HepG2 (cell line): ENCODE results near the gene RAET1E. TPM values are rescaled to one million over a fixed set of nuclear protein-coding genes. Genes with fewer than 3 reads are reported as not detected.

Experiments
- ATAC-seq: fragments of 200-7000 bp; cut with Tn5 transposase; 3 replicates; pipeline ENCODE4 v1.9.1; 2020; ENCODE audit warnings: mild to moderate bottlenecking, moderate library complexity
- BruUV-seq: library from RNA; stranded (reverse); fragments of 400-500 nt; replicated peaks from 2 replicates; lab custom pipeline; 2021; lab: Mats Ljungman, UMichigan
- CTCF ChIA-PET: fragments of 300-600 bp; formaldehyde crosslinking; extraction: SDS; loops from one replicate; lab custom pipeline; 2021; ENCODE audit warnings: low total read pairs, inconsistent platforms, low intra/inter-chr PET ratio; lab: Yijun Ruan, JAX
- POLR2A ChIA-PET: fragments of 350-600 bp; sonication (Branson Sonifier 250); formaldehyde crosslinking; loops from one replicate; lab custom pipeline; 2020; ENCODE audit warnings: antibody characterized with exemption, inconsistent platforms; lab: Yijun Ruan, JAX
- DNase-seq: peaks from one replicate; pipeline ENCODE4 v3.0.0-alpha.2; 2015; ENCODE audit warnings: low spot score
- FAIRE-seq: peaks from 3 replicates; lab custom pipeline; 2011; peaks lifted over from hg19 to GRCh38; lab: Jason Lieb, UNC
- H2AFZ ChIP-seq: one replicate; pipeline ENCODE4 v1.6.1; 2011; ENCODE audit warnings: low read length, inconsistent platforms
- H3K27ac ChIP-seq: fragments of 300-600 bp; 3 replicates; pipeline ENCODE4 v1.8.0; 2011; ENCODE audit warnings: mixed run types, mild to moderate bottlenecking, mixed read lengths, low read length, inconsistent platforms; ENCODE audit not compliant: insufficient read depth; ENCODE audit errors: extremely low read length
- H3K27me3 ChIP-seq, 2 experiments: fragments of 200-600 bp in 1 of 2; 2 replicates in 1 of 2; 3 replicates in 1 of 2; pipeline versions ENCODE4 v1.6.0 to v1.8.0; 2011; ENCODE audit warnings: low read length in 2 of 2, mild to moderate bottlenecking in 2 of 2, moderate library complexity in 2 of 2, inconsistent platforms in 1 of 2; ENCODE audit not compliant: insufficient read depth in 2 of 2, control insufficient read depth in 1 of 2
- H3K36me3 ChIP-seq, 2 experiments: fragments of 200-600 bp in 1 of 2; replicated peaks in 1 of 2; 2 replicates in 1 of 2; 3 replicates in 1 of 2; pipeline versions ENCODE4 v1.5.1 to v1.8.0; 2011; ENCODE audit warnings: low read length in 2 of 2, inconsistent platforms in 1 of 2; ENCODE audit not compliant: insufficient read depth in 2 of 2, control insufficient read depth in 1 of 2
- H3K4me1 ChIP-seq: 2 replicates; pipeline ENCODE4 v1.5.1; 2012; ENCODE audit warnings: low read length, inconsistent platforms; ENCODE audit not compliant: insufficient read depth
- H3K4me2 ChIP-seq: 2 replicates; pipeline ENCODE4 v1.6.0; 2011; ENCODE audit warnings: low read depth, low read length, inconsistent platforms
- H3K4me3 ChIP-seq, 3 experiments: fragments of 200-600 bp in 1 of 3; sonication (generic), shearing (Covaris generic) in 1 of 3; replicated peaks in 1 of 3; 2 replicates each; pipeline ENCODE4 v1.5.1; 2011 to 2016; ENCODE audit warnings: low read length in 3 of 3, inconsistent platforms in 2 of 3, low read depth in 2 of 3, mild to moderate bottlenecking in 2 of 3, control low read depth in 1 of 3, mixed read lengths in 1 of 3; ENCODE audit not compliant: insufficient read depth in 1 of 3
- H3K79me2 ChIP-seq: one replicate; pipeline ENCODE4 v1.6.1; 2011; ENCODE audit warnings: low read length, inconsistent platforms; ENCODE audit not compliant: insufficient read depth
- H3K9ac ChIP-seq: 2 replicates; pipeline ENCODE4 v1.6.0; 2011; ENCODE audit warnings: mild to moderate bottlenecking, low read depth, low read length, inconsistent platforms; ENCODE audit not compliant: insufficient read depth
- H3K9me3 ChIP-seq: 2 replicates; pipeline ENCODE4 v1.5.1; 2012; ENCODE audit warnings: mild to moderate bottlenecking, low read length
- H4K20me1 ChIP-seq: 2 replicates; pipeline ENCODE4 v1.6.0; 2011; ENCODE audit warnings: inconsistent platforms, mild to moderate bottlenecking, low read length, moderate library complexity; ENCODE audit not compliant: insufficient read depth
- ATRX ChIP-seq: sonication (generic); formaldehyde crosslinking; IDR thresholded peaks from 2 replicates; pipeline ENCODE4 v1.4.0; 2020; ENCODE audit warnings: missing genetic modification reagents, borderline replicate concordance
- HNRNPLL ChIP-seq: fragments of 200-400 bp; formaldehyde crosslinking; IDR thresholded peaks from 2 replicates; pipeline ENCODE4 v1.6.1; 2017; ENCODE audit warnings: mild to moderate bottlenecking, low read depth, low read length; ENCODE audit not compliant: poor library complexity, severe bottlenecking
- KDM3A ChIP-seq: IDR thresholded peaks from 2 replicates; pipeline ENCODE4 v1.6.1; 2018; ENCODE audit warnings: low read depth, missing compliant biosample characterization
- MATR3 ChIP-seq: sonication (generic); formaldehyde crosslinking; IDR thresholded peaks from 2 replicates; pipeline ENCODE4 v1.4.0; 2020; ENCODE audit warnings: missing genetic modification reagents
- NFIB ChIP-seq: sonication (generic); formaldehyde crosslinking; IDR thresholded peaks from 2 replicates; pipeline ENCODE4 v1.9.0; 2021; ENCODE audit warnings: missing genetic modification reagents, mild to moderate bottlenecking, borderline replicate concordance
- NKX3-1 ChIP-seq: sonication (generic); formaldehyde crosslinking; IDR thresholded peaks from 2 replicates; pipeline ENCODE4 v1.5.0; 2020; ENCODE audit warnings: missing genetic modification reagents
- ZFP36L1 ChIP-seq: sonication (generic); formaldehyde crosslinking; IDR thresholded peaks from 2 replicates; pipeline ENCODE4 v1.8.0; 2022; ENCODE audit warnings: mild to moderate bottlenecking, missing genetic modification reagents, moderate library complexity
- ZNF121 ChIP-seq: sonication (generic); formaldehyde crosslinking; IDR thresholded peaks from 2 replicates; pipeline ENCODE4 v1.5.0; 2020; ENCODE audit warnings: mild to moderate bottlenecking, missing genetic modification reagents
- ZNF24 ChIP-seq: fragments of 450-650 bp; IDR thresholded peaks from 2 replicates; pipeline ENCODE4 v1.6.1; 2017; ENCODE audit warnings: antibody characterized with exemption, mild to moderate bottlenecking
- ZNF468 ChIP-seq: sonication (generic); formaldehyde crosslinking; IDR thresholded peaks from 2 replicates; pipeline ENCODE4 v1.8.0; 2022; ENCODE audit warnings: mild to moderate bottlenecking, moderate library complexity, missing genetic modification reagents
- ZNF557 ChIP-seq: sonication (generic); formaldehyde crosslinking; IDR thresholded peaks from 2 replicates; pipeline ENCODE4 v1.4.0; 2020; ENCODE audit warnings: missing genetic modification reagents
- ZNF776 ChIP-seq: sonication (generic); formaldehyde crosslinking; IDR thresholded peaks from 2 replicates; pipeline ENCODE4 v1.4.0; 2020; ENCODE audit warnings: mild to moderate bottlenecking, missing genetic modification reagents
- ZNF816 ChIP-seq: sonication (generic); formaldehyde crosslinking; IDR thresholded peaks from 2 replicates; pipeline ENCODE4 v1.8.0; 2022; ENCODE audit warnings: missing genetic modification reagents, mild to moderate bottlenecking, borderline replicate concordance
- WGBS: methylation state at CpG from one replicate; pipeline ENCODE4 v1.1.6; 2017; ENCODE audit warnings: low lambda C conversion rate; 5-methylcytosine and 5-hydroxymethylcytosine counted together
- in situ Hi-C: cut with HindIII; loops from 2 replicates; pipeline ENCODE4 v1.10.0; 2017; ENCODE audit warnings: low pct_unique_long_range_greater_than_20kb; ENCODE audit not compliant: extremely low pct_ligation_motif_present
- intact Hi-C: fragments of 100-400 bp; cut with micrococcal nuclease; formaldehyde crosslinking; loops from one replicate; pipeline ENCODE4 v1.10.0; 2022; ENCODE audit not compliant: unreplicated experiment
- polyA plus RNA-seq, 8 experiments: library from polyadenylated mRNA; depleted of rRNA in 3 of 8; stranded (reverse) in 7 of 8; unstranded in 1 of 8; fragments of >200 nt; fragmentation: Illumina TruSeq in 4 of 8; extraction: Trizol in 4 of 8; gene quantifications; 2 replicates each; pipeline versions ENCODE4 v1.2.1 to v1.2.3, GENCODE V29; 2011 to 2016; ENCODE audit warnings: low read depth in 4 of 8, missing spikeins in 1 of 8, mixed read lengths in 1 of 8; ENCODE audit not compliant: insufficient read depth in 1 of 8
- total RNA-seq, 5 experiments: library from RNA; depleted of rRNA; stranded (reverse); fragments of >200 nt; fragmentation: Illumina TruSeq; extraction: Trizol; gene quantifications; 2 replicates each; pipeline ENCODE4 v1.2.3, GENCODE V29; 2016; ENCODE audit warnings: low read depth in 1 of 5
- TF ChIP-seq, protein P1 (sequence below): IDR thresholded peaks from 2 replicates; pipeline ENCODE4 v1.6.1; 2016; ENCODE audit warnings: mild to moderate bottlenecking, missing biosample characterization, missing genetic modification reagents
- TF ChIP-seq, protein P2 (sequence below): sonication (generic); formaldehyde crosslinking; IDR thresholded peaks from 2 replicates; pipeline ENCODE4 v1.5.0; 2020; ENCODE audit warnings: missing genetic modification reagents
- TF ChIP-seq, protein P3 (sequence below): sonication (generic); formaldehyde crosslinking; conservative IDR thresholded peaks from 2 replicates; pipeline ENCODE4 v1.8.1; 2023; ENCODE audit warnings: missing genetic modification reagents
- TF ChIP-seq, protein P4 (sequence below): sonication (generic); formaldehyde crosslinking; IDR thresholded peaks from 2 replicates; pipeline ENCODE4 v1.4.0; 2020; ENCODE audit warnings: missing genetic modification reagents, mild to moderate bottlenecking, borderline replicate concordance

Gene RAET1E
- total and polyA plus RNA-seq, 2 of the 13 experiments (the other 11 are each of a cell fraction or from before 2014, with no cell fraction given) = not detected

DNA sequence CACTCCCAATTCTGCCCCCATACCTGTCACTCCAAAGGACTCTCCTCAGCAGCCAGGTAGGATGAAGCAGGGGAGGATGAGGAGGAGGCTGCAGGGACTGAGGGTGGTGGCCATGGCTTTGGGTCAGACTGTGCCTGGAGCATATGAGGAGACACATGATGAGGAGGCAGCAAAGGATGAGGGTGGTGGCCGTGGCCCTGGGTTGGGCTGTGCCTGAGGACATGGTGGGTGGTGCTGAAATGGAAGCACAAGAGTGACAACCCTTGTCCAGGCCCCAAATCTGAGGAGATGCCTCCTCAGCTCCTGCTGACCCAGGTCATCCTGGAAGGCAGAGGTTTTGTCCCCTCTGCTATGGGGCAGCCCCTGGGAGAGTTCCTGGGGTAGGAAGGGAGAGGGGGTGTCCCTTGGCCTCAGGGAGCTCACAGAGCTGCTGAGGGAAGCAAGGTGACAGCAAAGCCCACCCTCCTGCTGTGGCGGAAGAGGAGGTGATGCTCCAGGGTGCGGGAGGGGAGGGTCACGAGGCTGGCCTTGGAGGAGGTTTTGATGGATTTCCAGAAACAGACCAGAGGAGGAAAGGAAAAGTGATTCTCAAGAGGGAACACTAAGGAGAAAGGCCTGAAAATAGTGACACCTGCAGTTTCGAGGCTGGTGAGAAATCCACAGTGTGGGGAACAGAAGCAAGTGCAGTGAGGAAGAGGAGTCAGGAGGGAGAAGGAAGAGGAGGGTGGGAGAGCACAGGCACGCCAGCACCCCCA lies 20.4 kb upstream of the RAET1E start:
- no peak overlapping the region for H2AFZ ChIP-seq
- H3K27ac ChIP-seq = no peak overlapping the region
- ChIA-PET POLR2A (no interaction called here), CTCF (interaction anchor here (1.6 kb wide), 1 partner anchor 84 kb away, joined by 7 read pairs; no protein-coding TSS in a partner anchor)
- peaks cover 13% of the 10 kb centered on the region for H3K4me1 ChIP-seq
- FAIRE-seq (no peak), ATAC-seq (no peak), DNase-seq (no peak)
- no peaks in the 10 kb centered on the region for H3K36me3 ChIP-seq
- no peaks in the 10 kb centered on the region for H4K20me1 ChIP-seq
- intact Hi-C loops (no loop called here), in situ Hi-C loops (no loop called here)
- WGBS = 10% methylated on average over 6 of the region's 6 CpGs
- H3K27me3 ChIP-seq = peaks cover 9 to 66% of the 10 kb centered on the region in 2 experiments
- H3K4me2 ChIP-seq = no peak overlapping the region
- no TSS peak for BruUV-seq
- no peak overlapping the region for H3K9ac ChIP-seq
- no peak overlapping the region for H3K4me3 ChIP-seq
- H3K79me2 ChIP-seq = no peaks in the 10 kb centered on the region
- no peaks in the 10 kb centered on the region for H3K9me3 ChIP-seq
- TF ChIP-seq ZNF24 (no peak), ZNF557 (CRISPR knock-in tag) (no peak), MATR3 (CRISPR knock-in tag) (no peak), ZFP36L1 (no peak), ZNF816 (CRISPR knock-in tag) (no peak), NFIB (CRISPR knock-in tag) (no peak), ZNF776 (no peak), NKX3-1 (no peak), ZNF121 (CRISPR knock-in tag) (no peak), ZNF468 (no peak), ATRX (CRISPR knock-in tag) (no peak), HNRNPLL (no peak), KDM3A (CRISPR knock-in tag) (no peak)
- TF ChIP-seq, protein P1, sequence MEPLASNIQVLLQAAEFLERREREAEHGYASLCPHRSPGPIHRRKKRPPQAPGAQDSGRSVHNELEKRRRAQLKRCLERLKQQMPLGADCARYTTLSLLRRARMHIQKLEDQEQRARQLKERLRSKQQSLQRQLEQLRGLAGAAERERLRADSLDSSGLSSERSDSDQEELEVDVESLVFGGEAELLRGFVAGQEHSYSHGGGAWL (CRISPR knock-in tag) = no peak
- TF ChIP-seq, protein P2, sequence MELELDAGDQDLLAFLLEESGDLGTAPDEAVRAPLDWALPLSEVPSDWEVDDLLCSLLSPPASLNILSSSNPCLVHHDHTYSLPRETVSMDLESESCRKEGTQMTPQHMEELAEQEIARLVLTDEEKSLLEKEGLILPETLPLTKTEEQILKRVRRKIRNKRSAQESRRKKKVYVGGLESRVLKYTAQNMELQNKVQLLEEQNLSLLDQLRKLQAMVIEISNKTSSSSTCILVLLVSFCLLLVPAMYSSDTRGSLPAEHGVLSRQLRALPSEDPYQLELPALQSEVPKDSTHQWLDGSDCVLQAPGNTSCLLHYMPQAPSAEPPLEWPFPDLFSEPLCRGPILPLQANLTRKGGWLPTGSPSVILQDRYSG (CRISPR knock-in tag) = no peak
- TF ChIP-seq, protein P3, sequence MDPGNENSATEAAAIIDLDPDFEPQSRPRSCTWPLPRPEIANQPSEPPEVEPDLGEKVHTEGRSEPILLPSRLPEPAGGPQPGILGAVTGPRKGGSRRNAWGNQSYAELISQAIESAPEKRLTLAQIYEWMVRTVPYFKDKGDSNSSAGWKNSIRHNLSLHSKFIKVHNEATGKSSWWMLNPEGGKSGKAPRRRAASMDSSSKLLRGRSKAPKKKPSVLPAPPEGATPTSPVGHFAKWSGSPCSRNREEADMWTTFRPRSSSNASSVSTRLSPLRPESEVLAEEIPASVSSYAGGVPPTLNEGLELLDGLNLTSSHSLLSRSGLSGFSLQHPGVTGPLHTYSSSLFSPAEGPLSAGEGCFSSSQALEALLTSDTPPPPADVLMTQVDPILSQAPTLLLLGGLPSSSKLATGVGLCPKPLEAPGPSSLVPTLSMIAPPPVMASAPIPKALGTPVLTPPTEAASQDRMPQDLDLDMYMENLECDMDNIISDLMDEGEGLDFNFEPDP (CRISPR knock-in tag) = no peak
- TF ChIP-seq, protein P4, sequence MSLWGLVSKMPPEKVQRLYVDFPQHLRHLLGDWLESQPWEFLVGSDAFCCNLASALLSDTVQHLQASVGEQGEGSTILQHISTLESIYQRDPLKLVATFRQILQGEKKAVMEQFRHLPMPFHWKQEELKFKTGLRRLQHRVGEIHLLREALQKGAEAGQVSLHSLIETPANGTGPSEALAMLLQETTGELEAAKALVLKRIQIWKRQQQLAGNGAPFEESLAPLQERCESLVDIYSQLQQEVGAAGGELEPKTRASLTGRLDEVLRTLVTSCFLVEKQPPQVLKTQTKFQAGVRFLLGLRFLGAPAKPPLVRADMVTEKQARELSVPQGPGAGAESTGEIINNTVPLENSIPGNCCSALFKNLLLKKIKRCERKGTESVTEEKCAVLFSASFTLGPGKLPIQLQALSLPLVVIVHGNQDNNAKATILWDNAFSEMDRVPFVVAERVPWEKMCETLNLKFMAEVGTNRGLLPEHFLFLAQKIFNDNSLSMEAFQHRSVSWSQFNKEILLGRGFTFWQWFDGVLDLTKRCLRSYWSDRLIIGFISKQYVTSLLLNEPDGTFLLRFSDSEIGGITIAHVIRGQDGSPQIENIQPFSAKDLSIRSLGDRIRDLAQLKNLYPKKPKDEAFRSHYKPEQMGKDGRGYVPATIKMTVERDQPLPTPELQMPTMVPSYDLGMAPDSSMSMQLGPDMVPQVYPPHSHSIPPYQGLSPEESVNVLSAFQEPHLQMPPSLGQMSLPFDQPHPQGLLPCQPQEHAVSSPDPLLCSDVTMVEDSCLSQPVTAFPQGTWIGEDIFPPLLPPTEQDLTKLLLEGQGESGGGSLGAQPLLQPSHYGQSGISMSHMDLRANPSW (CRISPR knock-in tag) = no peak
